ENCODE data around the gene KCNG2.

KCNG2 gene

DNA sequence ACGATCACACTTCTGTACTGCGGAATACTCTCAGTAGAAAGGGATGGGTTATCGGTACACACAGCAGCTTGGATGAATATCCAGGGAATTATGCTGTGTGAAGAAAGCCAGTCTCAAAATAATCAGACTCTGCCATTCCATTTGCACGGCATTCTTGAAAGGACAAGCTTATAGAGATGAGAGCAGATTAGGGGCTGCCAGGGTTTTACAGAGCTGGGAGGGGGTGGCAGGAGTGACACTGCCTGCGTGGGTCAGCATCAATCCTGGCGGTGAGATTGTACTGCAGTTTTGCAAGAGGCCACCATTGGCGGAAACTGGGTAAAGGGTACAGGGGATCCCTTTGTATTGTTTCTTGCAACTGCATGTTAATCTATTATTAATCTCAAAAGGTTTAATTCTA is 16.6 kb downstream of the KCNG2 start:
- no peak overlapping the region for H3K9ac ChIP-seq (ENCODE audit: low read length)
- TF ChIP-seq EZH2phosphoT487 (IDR thresholded peaks at IDR 0.05; ENCODE audit: low read depth) = no peak
- TF ChIP-seq, protein P1, sequence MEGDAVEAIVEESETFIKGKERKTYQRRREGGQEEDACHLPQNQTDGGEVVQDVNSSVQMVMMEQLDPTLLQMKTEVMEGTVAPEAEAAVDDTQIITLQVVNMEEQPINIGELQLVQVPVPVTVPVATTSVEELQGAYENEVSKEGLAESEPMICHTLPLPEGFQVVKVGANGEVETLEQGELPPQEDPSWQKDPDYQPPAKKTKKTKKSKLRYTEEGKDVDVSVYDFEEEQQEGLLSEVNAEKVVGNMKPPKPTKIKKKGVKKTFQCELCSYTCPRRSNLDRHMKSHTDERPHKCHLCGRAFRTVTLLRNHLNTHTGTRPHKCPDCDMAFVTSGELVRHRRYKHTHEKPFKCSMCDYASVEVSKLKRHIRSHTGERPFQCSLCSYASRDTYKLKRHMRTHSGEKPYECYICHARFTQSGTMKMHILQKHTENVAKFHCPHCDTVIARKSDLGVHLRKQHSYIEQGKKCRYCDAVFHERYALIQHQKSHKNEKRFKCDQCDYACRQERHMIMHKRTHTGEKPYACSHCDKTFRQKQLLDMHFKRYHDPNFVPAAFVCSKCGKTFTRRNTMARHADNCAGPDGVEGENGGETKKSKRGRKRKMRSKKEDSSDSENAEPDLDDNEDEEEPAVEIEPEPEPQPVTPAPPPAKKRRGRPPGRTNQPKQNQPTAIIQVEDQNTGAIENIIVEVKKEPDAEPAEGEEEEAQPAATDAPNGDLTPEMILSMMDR (IDR thresholded peaks at IDR 0.05; ENCODE audit: low read depth, low read length) = no peak
- H3K4me3 ChIP-seq (ENCODE audit: low read length) = no peak overlapping the region
- H3K9me3 ChIP-seq (ENCODE audit: insufficient read depth, low read length) = no peaks in the 10 kb centered on the region; the same call in 1 of the 2 replicates
- no peaks in the 10 kb centered on the region for H3K36me3 ChIP-seq (replicated peaks; ENCODE audit: low read depth, low read length)
- no peaks in the 10 kb centered on the region for H4K20me1 ChIP-seq (ENCODE audit: insufficient read depth, low read length)
- no peak overlapping the region for H2AFZ ChIP-seq (ENCODE audit: low read depth, low read length)
- peaks cover 61% of the 10 kb centered on the region for H3K27me3 ChIP-seq (ENCODE audit: low read depth, low read length)
- no peaks in the 10 kb centered on the region for H3K79me2 ChIP-seq (ENCODE audit: low read length)
- H3K4me1 ChIP-seq (ENCODE audit: low read length) = peaks cover 18% of the 10 kb centered on the region
- no peak overlapping the region for H3K4me2 ChIP-seq (ENCODE audit: low read length)
- H3K27ac ChIP-seq (ENCODE audit: low read length) = no peak overlapping the region

DNA sequence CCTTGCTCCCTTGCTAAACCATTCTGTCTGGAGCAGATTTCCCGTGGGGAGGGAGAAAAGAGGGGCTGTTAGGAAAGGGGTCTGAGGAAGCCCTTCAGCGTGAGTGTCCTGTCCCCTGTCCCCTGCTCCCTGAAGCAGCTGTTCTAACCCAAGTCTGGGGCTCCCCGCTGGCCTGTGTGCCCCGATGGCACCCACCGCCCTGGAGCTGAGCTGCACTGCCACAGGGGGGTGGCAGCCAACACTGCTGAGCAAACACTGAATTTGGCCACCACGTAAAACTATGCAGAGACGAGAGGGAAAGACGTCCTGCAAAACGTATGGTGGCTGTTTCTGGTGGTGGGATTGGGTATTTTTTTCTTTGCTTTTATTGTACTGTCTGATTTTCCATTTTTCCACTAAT is 17.9 kb downstream of the KCNG2 start:
- peaks cover 31% of the 10 kb centered on the region for H3K4me1 ChIP-seq (ENCODE audit: low read length)
- no peak overlapping the region for H2AFZ ChIP-seq (ENCODE audit: low read depth, low read length)
- no peak overlapping the region for H3K9ac ChIP-seq (ENCODE audit: low read length)
- H3K4me3 ChIP-seq (ENCODE audit: low read length) = no peak overlapping the region
- H3K36me3 ChIP-seq (replicated peaks; ENCODE audit: low read depth, low read length) = no peaks in the 10 kb centered on the region
- no peaks in the 10 kb centered on the region for H4K20me1 ChIP-seq (ENCODE audit: insufficient read depth, low read length)
- no peak for TF ChIP-seq EZH2phosphoT487 (IDR thresholded peaks at IDR 0.05; ENCODE audit: low read depth)
- TF ChIP-seq, protein P1 (IDR thresholded peaks at IDR 0.05; ENCODE audit: low read depth, low read length) = no peak; the same call in 1 of the 2 replicates
- no peak overlapping the region for H3K27ac ChIP-seq (ENCODE audit: low read length)
- no peaks in the 10 kb centered on the region; the same call in 1 of the 2 replicates for H3K9me3 ChIP-seq (ENCODE audit: insufficient read depth, low read length)
- no peaks in the 10 kb centered on the region for H3K79me2 ChIP-seq (ENCODE audit: low read length)
- peaks cover 63% of the 10 kb centered on the region for H3K27me3 ChIP-seq (ENCODE audit: low read depth, low read length)
- H3K4me2 ChIP-seq (ENCODE audit: low read length) = no peak overlapping the region

DNA sequence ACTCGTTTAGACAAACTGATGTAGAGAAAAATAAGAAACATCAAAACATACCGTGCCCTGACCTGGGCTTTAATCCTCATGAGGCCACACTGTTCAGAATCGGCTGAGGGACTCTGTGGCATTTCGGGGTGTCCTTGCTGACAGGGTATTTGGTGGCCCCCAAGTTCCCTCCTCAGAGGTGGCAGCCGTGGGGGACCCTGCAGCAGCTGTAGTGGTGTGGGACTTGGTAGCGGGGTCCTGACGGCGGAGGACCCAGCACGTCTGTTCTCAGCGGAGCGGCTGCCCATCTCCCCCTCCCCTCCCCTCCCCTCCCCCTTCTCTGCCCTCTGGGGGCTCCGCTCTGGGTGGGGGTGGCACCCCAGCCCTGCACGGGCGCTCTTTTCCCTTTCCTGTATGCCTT is 18.4 kb downstream of the KCNG2 start:
- Histone ChIP-seq H3K27me3 (ENCODE audit: low read depth, low read length) (peaks cover 63% of the 10 kb centered on the region), H3K79me2 (ENCODE audit: low read length) (no peaks in the 10 kb centered on the region), H3K36me3 (replicated peaks; ENCODE audit: low read depth, low read length) (no peaks in the 10 kb centered on the region), H3K4me3 (ENCODE audit: low read length) (no peak overlapping the region), H3K4me2 (ENCODE audit: low read length) (no peak overlapping the region), H3K9ac (ENCODE audit: low read length) (no peak overlapping the region), H3K4me1 (ENCODE audit: low read length) (peaks cover 34% of the 10 kb centered on the region), H4K20me1 (ENCODE audit: insufficient read depth, low read length) (no peaks in the 10 kb centered on the region), H3K27ac (ENCODE audit: low read length) (no peak overlapping the region), H3K9me3 (ENCODE audit: insufficient read depth, low read length) (no peaks in the 10 kb centered on the region), H2AFZ (ENCODE audit: low read depth, low read length) (no peak overlapping the region)
- TF ChIP-seq, protein P1 (IDR thresholded peaks at IDR 0.05; ENCODE audit: low read depth, low read length) = no peak
- TF ChIP-seq EZH2phosphoT487 (IDR thresholded peaks at IDR 0.05; ENCODE audit: low read depth) = no peak

DNA sequence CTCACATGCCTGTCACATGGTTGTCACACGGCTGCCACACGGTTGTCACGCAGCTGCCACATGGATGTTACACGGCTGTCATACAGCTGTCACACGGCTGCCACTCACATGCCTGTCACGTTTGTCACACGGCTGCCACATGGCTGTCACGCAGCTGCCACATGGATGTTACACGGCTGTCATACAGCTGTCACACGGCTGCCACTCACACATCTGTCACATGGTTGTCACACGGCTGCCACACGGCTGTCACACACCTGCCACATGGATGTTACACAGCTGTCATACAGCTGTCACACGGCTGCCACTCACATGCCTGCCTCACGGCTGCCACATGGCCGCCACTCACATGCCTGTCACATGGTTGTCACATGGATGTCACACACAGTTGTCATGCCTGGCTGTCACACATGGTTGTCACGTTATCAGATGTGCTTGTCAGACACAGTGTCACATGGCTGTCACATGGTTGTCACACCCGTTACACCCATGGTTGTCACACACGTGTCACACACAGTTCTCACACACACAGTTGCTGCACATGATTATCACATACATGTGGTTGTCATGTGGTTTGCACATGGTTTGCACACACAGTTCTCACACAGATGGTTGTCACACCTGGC is 19.4 kb downstream of the KCNG2 start:
- H4K20me1 ChIP-seq (ENCODE audit: insufficient read depth, low read length) = no peaks in the 10 kb centered on the region
- TF ChIP-seq EZH2phosphoT487 (IDR thresholded peaks at IDR 0.05; ENCODE audit: low read depth) = no peak
- TF ChIP-seq, protein P1 (IDR thresholded peaks at IDR 0.05; ENCODE audit: low read depth, low read length) = no peak
- H3K79me2 ChIP-seq (ENCODE audit: low read length) = no peaks in the 10 kb centered on the region
- H3K4me2 ChIP-seq (ENCODE audit: low read length) = no peak overlapping the region
- no peak overlapping the region for H2AFZ ChIP-seq (ENCODE audit: low read depth, low read length)
- no peak overlapping the region for H3K4me3 ChIP-seq (ENCODE audit: low read length)
- H3K9ac ChIP-seq (ENCODE audit: low read length) = no peak overlapping the region
- no peaks in the 10 kb centered on the region for H3K36me3 ChIP-seq (replicated peaks; ENCODE audit: low read depth, low read length)
- H3K9me3 ChIP-seq (ENCODE audit: insufficient read depth, low read length) = no peaks in the 10 kb centered on the region
- peaks cover 63% of the 10 kb centered on the region for H3K27me3 ChIP-seq (ENCODE audit: low read depth, low read length)
- peaks cover 34% of the 10 kb centered on the region for H3K4me1 ChIP-seq (ENCODE audit: low read length)
- H3K27ac ChIP-seq (ENCODE audit: low read length) = no peak overlapping the region
